Measurements from ENCODE around the gene RGMA. TPM values are rescaled to one million over a fixed set of nuclear protein-coding genes. Genes with fewer than 3 reads are reported as not detected.

The RGMA gene
- total and polyA plus RNA-seq, 10 of the 15 experiments (the other 5 are each of a cell fraction or from before 2014, with no cell fraction given), result not detected

- no peak for TF ChIP-seq NKRF (conservative IDR thresholded peaks at IDR 0.05)
- TF ChIP-seq RCOR1 (conservative IDR thresholded peaks at IDR 0.05; ENCODE audit: low read depth, low read length), result no peak
- no peak for TF ChIP-seq SMC3 (IDR thresholded peaks at IDR 0.05; ENCODE audit: borderline replicate concordance, low read length)
- no peak for TF ChIP-seq ZNF687 (IDR thresholded peaks at IDR 0.05)
- no peak for TF ChIP-seq ZNF274 (IDR thresholded peaks at IDR 0.05; ENCODE audit: insufficient read depth, insufficient read length)
- TF ChIP-seq USF1 (IDR thresholded peaks at IDR 0.05; ENCODE audit: borderline replicate concordance, extremely low read length, insufficient read depth, low read depth, low read length), result no peak
- no peak for TF ChIP-seq IRF4 (IDR thresholded peaks at IDR 0.05; ENCODE audit: low read depth, low read length)
These were observed 39.8 kb downstream of the RGMA start (continued) for GRCh38 chr15:93049233-93049632.

Data from GM12878 (cell line).